GM12873 (cell line): ENCODE data around the gene CADPS.

ENCODE experiments used
- TF ChIP-seq, protein P1 (sequence below): IDR thresholded peaks from 2 replicates; pipeline ENCODE4 v1.5.1; 2012; ENCODE audit warnings: low read depth, mild to moderate bottlenecking, moderate library complexity, low read length, control low read depth; ENCODE audit not compliant: insufficient read depth; ENCODE audit errors: missing control alignments

CADPS gene

DNA sequence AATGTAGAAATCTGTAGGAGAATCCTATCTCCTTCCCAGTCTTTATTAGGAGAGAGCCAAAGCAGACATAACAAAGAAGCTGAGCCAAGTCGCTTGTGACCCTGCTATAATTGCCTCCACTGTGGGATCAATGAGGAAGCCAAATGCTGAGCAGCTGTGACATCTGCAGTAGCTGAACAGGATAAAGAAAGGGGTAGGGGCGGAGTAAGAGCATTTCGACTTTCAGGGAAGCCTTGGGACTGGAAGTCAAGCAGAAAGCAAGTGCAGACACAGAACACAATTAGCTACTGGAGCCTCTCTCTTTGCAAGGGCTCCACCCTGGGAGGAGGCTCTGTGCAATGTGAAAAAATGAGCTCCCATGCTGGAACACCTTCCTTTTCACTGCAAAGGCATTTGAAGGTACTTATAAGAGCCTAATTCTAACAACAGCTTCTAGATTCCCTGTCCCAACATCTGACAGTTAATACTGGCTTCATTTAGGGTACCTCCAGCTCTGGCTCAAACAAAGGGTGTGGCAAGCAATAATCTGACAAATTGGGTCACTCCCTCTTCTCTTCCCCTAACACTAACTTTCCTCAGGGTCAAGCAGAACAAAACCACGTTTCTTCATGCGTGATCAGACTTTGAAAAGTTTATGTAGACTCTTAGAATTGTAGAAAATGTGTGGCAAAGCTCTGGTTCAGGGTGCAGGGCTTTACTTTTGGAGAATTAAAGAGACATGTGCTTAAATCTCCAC lies 166.4 kb downstream of the CADPS start:
- TF ChIP-seq, protein P1, sequence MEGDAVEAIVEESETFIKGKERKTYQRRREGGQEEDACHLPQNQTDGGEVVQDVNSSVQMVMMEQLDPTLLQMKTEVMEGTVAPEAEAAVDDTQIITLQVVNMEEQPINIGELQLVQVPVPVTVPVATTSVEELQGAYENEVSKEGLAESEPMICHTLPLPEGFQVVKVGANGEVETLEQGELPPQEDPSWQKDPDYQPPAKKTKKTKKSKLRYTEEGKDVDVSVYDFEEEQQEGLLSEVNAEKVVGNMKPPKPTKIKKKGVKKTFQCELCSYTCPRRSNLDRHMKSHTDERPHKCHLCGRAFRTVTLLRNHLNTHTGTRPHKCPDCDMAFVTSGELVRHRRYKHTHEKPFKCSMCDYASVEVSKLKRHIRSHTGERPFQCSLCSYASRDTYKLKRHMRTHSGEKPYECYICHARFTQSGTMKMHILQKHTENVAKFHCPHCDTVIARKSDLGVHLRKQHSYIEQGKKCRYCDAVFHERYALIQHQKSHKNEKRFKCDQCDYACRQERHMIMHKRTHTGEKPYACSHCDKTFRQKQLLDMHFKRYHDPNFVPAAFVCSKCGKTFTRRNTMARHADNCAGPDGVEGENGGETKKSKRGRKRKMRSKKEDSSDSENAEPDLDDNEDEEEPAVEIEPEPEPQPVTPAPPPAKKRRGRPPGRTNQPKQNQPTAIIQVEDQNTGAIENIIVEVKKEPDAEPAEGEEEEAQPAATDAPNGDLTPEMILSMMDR: no peak

- TF ChIP-seq, protein P1: no peak
Measured at GRCh38 chr3:62705721-62706120, 169.5 kb downstream of the CADPS start.

GRCh38 chr3:62703451-62704167 lies 171.6 kb downstream of the CADPS start:
- TF ChIP-seq, protein P1: no peak

DNA sequence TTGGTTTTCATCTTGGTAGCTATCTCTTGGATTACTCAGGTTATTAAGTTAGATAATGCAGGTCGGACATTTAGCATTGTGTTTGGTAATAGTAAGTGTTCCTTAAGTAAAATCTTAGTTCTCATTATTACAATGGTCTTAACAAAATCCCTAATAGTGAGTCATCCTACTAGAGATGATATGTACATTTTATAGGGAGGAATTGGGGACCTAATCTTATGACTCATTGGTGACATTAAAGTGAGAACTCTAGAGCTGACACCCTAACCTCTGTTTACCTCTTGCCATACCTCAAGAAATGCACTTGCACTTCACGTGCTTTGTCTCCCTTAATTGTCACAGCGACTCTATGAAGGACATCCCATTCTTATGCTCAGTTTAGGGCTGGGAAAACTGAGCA lies 174.9 kb downstream of the CADPS start:
- TF ChIP-seq, protein P1: no peak

- TF ChIP-seq, protein P1: no peak
Measured at GRCh38 chr3:62699728-62700127, 175.5 kb downstream of the CADPS start.

DNA sequence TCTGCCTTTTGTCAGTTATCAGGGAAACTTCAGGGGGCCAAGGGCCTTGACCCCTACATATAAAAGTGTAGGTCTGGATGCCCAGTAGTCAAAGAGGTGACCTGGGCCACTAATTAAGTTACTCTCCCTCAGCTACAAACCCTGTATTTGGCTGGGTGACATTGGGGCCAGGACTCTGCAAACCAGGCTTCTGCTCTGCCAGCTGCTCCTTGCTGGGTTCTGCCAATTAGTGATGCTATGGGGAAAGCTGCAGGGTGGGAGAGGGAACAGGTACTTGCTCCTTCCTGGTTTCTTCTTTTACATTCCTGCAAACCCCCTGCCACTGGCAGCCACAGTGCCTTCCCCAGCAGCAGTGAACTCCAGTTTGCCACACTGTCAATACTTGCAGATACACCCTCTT lies 179.2 kb downstream of the CADPS start:
- TF ChIP-seq, protein P1: no peak

- TF ChIP-seq, protein P1: no peak
Measured at GRCh38 chr3:62688812-62689211, 186.4 kb downstream of the CADPS start.
